Adrenal gland (tissue), 12 donors: ENCODE data around the gene NUDT9. TPM values are rescaled to one million over a fixed set of nuclear protein-coding genes. Genes with fewer than 3 reads are reported as not detected.

Source experiments
- DNase-seq, 7 donors: peaks; one replicate each; pipeline ENCODE4 v3.0.0-alpha.2; 2019 to 2020
- H3K27ac ChIP-seq, 5 donors: fragments of 200-600 bp; sonication (generic) in 4 of 5; 1 replicate in 3 of 5; 2 replicates in 2 of 5; pipeline versions ENCODE4 v1.5.1 to v1.8.0; 2016 to 2020; ENCODE audit warnings: mild to moderate bottlenecking in 1 of 5
- H3K27me3 ChIP-seq: fragments of 200-600 bp; 2 replicates; pipeline ENCODE4 v1.8.0; 2021
- H3K36me3 ChIP-seq, 2 donors: fragments of 200-600 bp; replicated peaks in 1 of 2; 1 replicate in 1 of 2; 2 replicates in 1 of 2; pipeline versions ENCODE4 v1.5.1 to v1.8.0; 2018 to 2022
- H3K4me1 ChIP-seq, 2 donors: fragments of 200-600 bp; replicated peaks in 1 of 2; 1 replicate in 1 of 2; 2 replicates in 1 of 2; pipeline versions ENCODE4 v1.5.1 to v1.8.0; 2018 to 2021
- H3K4me3 ChIP-seq, 4 donors: fragments of 200-600 bp; sonication (generic) in 3 of 4; one replicate each; pipeline ENCODE4 v1.5.1; 2016 to 2018
- H3K9me3 ChIP-seq, 3 donors: fragments of 200-600 bp; sonication (generic) in 1 of 3; replicated peaks in 1 of 3; 1 replicate in 2 of 3; 2 replicates in 1 of 3; pipeline versions ENCODE4 v1.5.1 to v1.8.0; 2016 to 2021
- POLR2A ChIP-seq, 2 donors: fragments of 450-650 bp; IDR thresholded peaks; one replicate each; pipeline ENCODE4 v1.6.1; 2017; ENCODE audit warnings: antibody characterized with exemption in 2 of 2, mild to moderate bottlenecking in 2 of 2, moderate library complexity in 1 of 2
- WGBS, 4 donors: extraction: QIAGEN DNeasy Blood & Tissue Kit in 2 of 4; methylation state at CpG; one replicate each; pipeline versions ENCODE4 v1.1.5 to v1.1.7; 2013 to 2017; 5-methylcytosine and 5-hydroxymethylcytosine counted together
- intact Hi-C, 2 donors: fragments of 100-400 bp; cut with DNase I; formaldehyde crosslinking; loops; one replicate each; pipeline versions ENCODE4 v1.14.1 to v1.15.0; 2022 to 2023
- polyA plus RNA-seq, 3 donors: library from polyadenylated mRNA; stranded (reverse); fragments of 200-250 nt in 2 of 3; fragments of 350-450 nt in 1 of 3; fragmentation: Illumina TruSeq in 1 of 3; extraction: RNeasy Lipid Tissue Mini Kit (QIAGEN cat#74804) in 1 of 3; gene quantifications; one replicate each; pipeline ENCODE4 v1.2.3, GENCODE V29; 2013 to 2014
- small RNA-seq, 2 donors: library from RNA; depleted of rRNA; stranded (forward); fragments of <200 nt; gene quantifications; one replicate each; pipeline ENCODE3, GENCODE V24; 2016
- total RNA-seq, 9 donors: library from RNA; depleted of rRNA in 4 of 9; stranded (reverse); fragments of >200 nt in 4 of 9; fragments of 120-200 nt in 1 of 9; fragmentation: NEBNext Ultra II Directional in 1 of 9; extraction: Animal tissue kit (Norgen Biotek cat#: 25700) in 1 of 9; gene quantifications; one replicate each; pipeline versions ENCODE4 v1.1.0 to v1.2.4, GENCODE V29; 2013 to 2023
- TF ChIP-seq, protein P1 (sequence below), 6 experiments: fragments of 450-650 bp in 4 of 6; fragments of 200-600 bp in 2 of 6; sonication (generic) in 1 of 6; IDR thresholded peaks; 1 replicate in 5 of 6; 2 replicates in 1 of 6; pipeline versions ENCODE4 v1.5.1 to v1.8.0; 2016 to 2021; ENCODE audit warnings: antibody characterized with exemption in 6 of 6, mild to moderate bottlenecking in 2 of 6, moderate library complexity in 1 of 6
- donor health status: healthy with polysubstance abuse.
- donor health status: Bipolar disorder and iron deficiency.
- donor health status: DM: yes; HTN: yes; CAD: no.
- donor health status: DM: no; HTN: no; CAD: no.
- donor health status: DM: no; HTN: no; CAD: no.
- donor health status: DM: yes; HTN: yes; CAD: no.

NUDT9 gene
- total and polyA plus RNA-seq, 12 donors = 16.9 to 95.2 (median 48.4) TPM

DNA sequence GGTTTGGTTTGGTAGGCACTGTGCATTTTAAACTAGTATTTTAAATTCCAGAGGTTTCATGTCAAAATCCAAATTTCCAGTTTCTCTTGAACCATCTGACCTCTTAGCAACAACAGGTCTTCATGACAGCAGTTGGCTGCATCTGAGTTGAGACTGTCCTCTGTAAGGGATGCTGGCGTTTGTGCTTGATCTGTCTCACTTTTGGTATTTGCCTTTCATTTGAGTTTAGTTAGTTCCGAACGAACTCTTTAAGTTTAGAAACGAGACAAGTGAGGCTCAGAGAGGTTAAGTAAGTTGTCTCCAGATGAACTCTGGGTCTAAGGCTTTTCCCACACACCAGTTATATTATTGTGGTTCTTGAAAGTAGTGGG, 77.7 kb downstream of the NUDT9 start:
- Histone ChIP-seq H3K27me3 (no peaks in the 10 kb centered on the region), H3K9me3 (no peaks in the 10 kb centered on the region), H3K4me1 (peaks cover 11 to 34% of the 10 kb centered on the region in 2 donors), H3K36me3 (no peaks in the 10 kb centered on the region), H3K27ac (peak overlapping the region in 2 of 5 donors; percentile 63 to 64), H3K4me3 (no peak overlapping the region)
- 71 to 92% (median 86%) methylated on average over 4 of the region's 4 CpGs for WGBS, 4 donors
- no peak for DNase-seq
- TF ChIP-seq, protein P1, sequence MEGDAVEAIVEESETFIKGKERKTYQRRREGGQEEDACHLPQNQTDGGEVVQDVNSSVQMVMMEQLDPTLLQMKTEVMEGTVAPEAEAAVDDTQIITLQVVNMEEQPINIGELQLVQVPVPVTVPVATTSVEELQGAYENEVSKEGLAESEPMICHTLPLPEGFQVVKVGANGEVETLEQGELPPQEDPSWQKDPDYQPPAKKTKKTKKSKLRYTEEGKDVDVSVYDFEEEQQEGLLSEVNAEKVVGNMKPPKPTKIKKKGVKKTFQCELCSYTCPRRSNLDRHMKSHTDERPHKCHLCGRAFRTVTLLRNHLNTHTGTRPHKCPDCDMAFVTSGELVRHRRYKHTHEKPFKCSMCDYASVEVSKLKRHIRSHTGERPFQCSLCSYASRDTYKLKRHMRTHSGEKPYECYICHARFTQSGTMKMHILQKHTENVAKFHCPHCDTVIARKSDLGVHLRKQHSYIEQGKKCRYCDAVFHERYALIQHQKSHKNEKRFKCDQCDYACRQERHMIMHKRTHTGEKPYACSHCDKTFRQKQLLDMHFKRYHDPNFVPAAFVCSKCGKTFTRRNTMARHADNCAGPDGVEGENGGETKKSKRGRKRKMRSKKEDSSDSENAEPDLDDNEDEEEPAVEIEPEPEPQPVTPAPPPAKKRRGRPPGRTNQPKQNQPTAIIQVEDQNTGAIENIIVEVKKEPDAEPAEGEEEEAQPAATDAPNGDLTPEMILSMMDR (IDR thresholded peaks at IDR 0.05) = no peak
- no peak for TF ChIP-seq POLR2A (IDR thresholded peaks at IDR 0.05)
- intact Hi-C loops = no loop called here

DNA sequence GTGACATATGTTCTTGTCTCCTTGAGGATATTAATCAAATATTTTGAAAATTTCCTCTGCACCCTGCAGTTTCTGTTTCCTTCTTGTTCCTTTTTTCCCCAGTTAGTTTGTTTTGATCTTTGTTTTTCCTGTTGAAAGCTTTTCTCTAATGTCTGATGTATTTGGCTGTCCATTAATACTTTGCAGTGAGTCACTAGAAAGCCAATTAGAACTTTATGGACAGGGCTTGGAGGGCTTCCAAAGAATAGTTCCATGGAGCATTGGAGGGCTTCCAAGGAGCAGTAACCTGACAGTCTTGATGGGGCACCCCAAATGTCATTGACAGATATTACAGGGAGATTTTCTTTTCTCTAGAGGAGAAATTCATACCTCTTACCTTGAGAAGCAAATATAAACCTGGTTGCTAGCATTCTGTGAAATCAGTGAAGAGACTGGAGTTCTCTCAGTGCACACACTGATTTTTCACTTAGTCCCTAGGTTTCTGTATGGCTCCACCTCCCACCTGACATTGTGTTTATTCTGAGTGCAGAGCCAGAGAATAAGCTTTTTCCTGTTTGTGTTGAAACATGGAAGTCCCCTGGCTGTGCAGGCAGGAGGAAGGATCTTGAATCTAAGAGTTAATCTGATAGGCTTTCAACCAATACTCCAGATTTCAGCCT, 80.3 kb downstream of the NUDT9 start:
- no peaks in the 10 kb centered on the region for H3K27me3 ChIP-seq
- H3K4me3 ChIP-seq = no peak overlapping the region
- H3K4me1 ChIP-seq = peaks cover 11 to 32% of the 10 kb centered on the region in 2 donors
- TF ChIP-seq POLR2A (IDR thresholded peaks at IDR 0.05) = no peak
- TF ChIP-seq, protein P1 (IDR thresholded peaks at IDR 0.05) = no peak
- H3K36me3 ChIP-seq = no peaks in the 10 kb centered on the region
- peak in 2 of 7 donors; percentile 17 to 33 for DNase-seq
- no peaks in the 10 kb centered on the region for H3K9me3 ChIP-seq
- H3K27ac ChIP-seq = peak overlapping the region in 2 of 5 donors; percentile 14 to 22
- intact Hi-C loops = no loop called here

DNA sequence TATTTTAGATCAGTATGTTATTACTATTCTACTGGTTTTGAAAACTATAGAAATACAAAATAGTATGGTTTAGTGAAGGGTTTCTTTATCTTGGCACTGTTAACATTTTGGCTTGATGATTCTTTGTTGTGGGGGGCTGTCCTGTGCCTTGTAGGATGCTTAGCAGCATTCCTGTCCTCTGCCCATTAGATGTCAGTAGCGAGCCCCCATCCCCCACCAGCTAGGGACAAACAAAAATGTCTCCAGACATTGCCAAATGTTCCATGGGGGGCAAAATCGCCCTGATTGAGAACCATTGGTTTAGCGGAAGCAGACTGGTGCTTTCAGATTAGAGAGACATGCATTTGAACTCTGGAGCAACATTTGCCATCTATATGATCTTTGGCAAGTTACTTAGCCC, 83.5 kb downstream of the NUDT9 start:
- Histone ChIP-seq H3K27ac (no peak overlapping the region), H3K9me3 (no peaks in the 10 kb centered on the region), H3K4me3 (no peak overlapping the region), H3K36me3 (no peaks in the 10 kb centered on the region), H3K27me3 (no peaks in the 10 kb centered on the region), H3K4me1 (peaks cover 0 to 12% of the 10 kb centered on the region in 2 donors)
- intact Hi-C loops = no loop called here
- WGBS, 4 donors = 65 to 85% (median 81%) methylated on average over 3 of the region's 3 CpGs
- no peak for DNase-seq
- no peak for TF ChIP-seq POLR2A (IDR thresholded peaks at IDR 0.05)
- TF ChIP-seq, protein P1 (IDR thresholded peaks at IDR 0.05) = no peak

DNA sequence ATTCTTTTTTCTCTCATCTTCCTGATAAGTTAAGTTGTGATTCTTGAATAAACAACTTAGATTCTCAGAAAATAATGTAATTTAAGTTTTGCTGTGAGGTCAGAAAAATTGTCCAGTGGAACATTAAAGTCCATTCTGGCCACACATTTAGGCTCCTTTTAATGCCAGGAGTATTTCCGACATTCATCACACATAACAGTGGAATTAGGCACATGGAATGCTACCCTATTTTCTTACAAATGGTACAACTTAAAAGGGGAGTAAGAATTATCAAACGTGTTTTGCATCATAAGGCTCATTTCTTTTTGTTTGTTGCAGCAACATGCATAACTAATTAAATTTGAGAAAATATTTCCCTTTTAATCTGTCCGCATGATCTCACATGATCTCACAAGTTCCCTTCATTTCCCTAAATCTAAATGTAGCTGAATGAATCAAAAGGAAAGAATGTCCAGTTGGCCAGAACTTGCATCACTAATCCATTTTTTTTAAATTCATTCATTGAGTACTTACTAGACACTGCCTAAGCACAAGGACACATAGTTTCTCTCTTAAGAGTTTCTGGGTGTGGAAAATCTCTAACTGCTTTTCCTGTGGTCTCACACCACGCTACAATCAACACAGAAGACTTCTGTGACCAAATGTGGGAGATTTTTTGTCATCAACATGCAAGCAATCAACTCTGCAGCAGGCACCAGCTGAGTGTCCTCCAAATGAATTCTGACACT, 84.8 kb downstream of the NUDT9 start:
- Histone ChIP-seq H3K9me3 (no peaks in the 10 kb centered on the region), H3K4me1 (peaks cover 0 to 9% of the 10 kb centered on the region in 2 donors), H3K27me3 (no peaks in the 10 kb centered on the region), H3K27ac (peak overlapping the region in 1 of 5 donors; percentile 29), H3K36me3 (no peaks in the 10 kb centered on the region), H3K4me3 (no peak overlapping the region)
- 76 to 84% (median 79%) methylated on average over 3 to 4 of the region's 4 CpGs for WGBS, 4 donors
- TF ChIP-seq POLR2A (IDR thresholded peaks at IDR 0.05) = no peak
- TF ChIP-seq, protein P1 (IDR thresholded peaks at IDR 0.05) = no peak
- intact Hi-C loops = no loop called here
- DNase-seq = no peak

Small RNA genes lying within 50 kb of the gene (small RNA-seq; reads per million reads assigned to genes)
- 0 reads per million in 2 donors for gene RN7SL681P

Other genes with a start within 250 kb of the NUDT9 start
- 10 to 100 TPM in 4 of 9 donors, 1 to 10 TPM in 5; 6.1 to 14.8 (median 9.8) TPM for gene KLHL8, start 202.0 kb upstream of the NUDT9 start, total RNA-seq
- 10 to 100 TPM in 1 of 3 donors, 1 to 10 TPM in 2; 2.1 to 10.4 (median 4.0) TPM for gene KLHL8, start 202.0 kb upstream of the NUDT9 start, polyA plus RNA-seq
- gene HSD17B13, start 99.7 kb upstream of the NUDT9 start, total RNA-seq = under 1 TPM in 7 of 9 donors, not detected in 2; 0.14 to 0.88 (median 0.32) TPM
- gene HSD17B13, start 99.7 kb upstream of the NUDT9 start, polyA plus RNA-seq = under 1 TPM; 0.16 to 0.55 (median 0.47) TPM
- 100 to 1,000 TPM in 5 of 9 donors, 10 to 100 TPM in 4; 82.1 to 202 (median 102) TPM for gene HSD17B11, start 31.4 kb upstream of the NUDT9 start, total RNA-seq
- gene HSD17B11, start 31.4 kb upstream of the NUDT9 start, polyA plus RNA-seq = 100 to 1,000 TPM in 1 of 3 donors, 10 to 100 TPM in 2; 34.1 to 131 (median 40.9) TPM
- 100 to 1,000 TPM in 6 of 9 donors, 10 to 100 TPM in 3; 36.9 to 201 (median 136) TPM for gene SPARCL1, start 106.8 kb downstream of the NUDT9 start, total RNA-seq
- 100 to 1,000 TPM in 1 of 3 donors, 10 to 100 TPM in 2; 57.6 to 143 (median 87.3) TPM for gene SPARCL1, start 106.8 kb downstream of the NUDT9 start, polyA plus RNA-seq
- under 1 TPM in 1 of 9 donors, not detected in 8; 0.06 TPM for gene DSPP, start 186.0 kb downstream of the NUDT9 start, total RNA-seq
- gene DSPP, start 186.0 kb downstream of the NUDT9 start, polyA plus RNA-seq = not detected
- gene DMP1, start 227.7 kb downstream of the NUDT9 start, total RNA-seq = not detected
- under 1 TPM in 1 of 3 donors, not detected in 2; 0.03 TPM for gene DMP1, start 227.7 kb downstream of the NUDT9 start, polyA plus RNA-seq